Measurements from ENCODE around the gene ZNF586.

Gene ZNF586

DNA sequence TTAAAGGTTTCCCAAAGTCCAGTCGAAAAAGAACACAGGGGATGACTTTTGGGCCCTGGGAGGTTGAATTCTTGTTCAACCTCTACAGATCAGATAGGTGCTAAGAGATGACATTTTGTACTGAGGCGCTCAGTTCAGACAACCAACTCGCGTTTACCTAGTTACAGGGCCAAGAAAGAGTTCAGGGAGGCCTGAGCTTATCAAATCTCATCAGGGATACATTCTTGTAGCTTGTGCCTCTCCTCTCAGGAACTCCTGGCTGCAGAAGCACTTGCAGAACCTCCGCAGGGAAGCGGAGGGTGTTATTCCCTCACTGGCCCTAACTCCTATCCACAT lies 22.0 kb upstream of the ZNF586 start:
- Mint-ChIP-seq H3K4me1 (peaks cover 23% of the 10 kb centered on the region), H3K27ac (no peak overlapping the region), H3K36me3 (ENCODE audit: low read depth) (peaks cover 66% of the 10 kb centered on the region), H3K9me3 (peaks cover 72% of the 10 kb centered on the region), H3K27me3 (ENCODE audit: low read depth, poor library complexity) (peaks cover 10% of the 10 kb centered on the region), H3K4me3 (peak overlapping the region; percentile 95)
- TF ChIP-seq, protein P1, sequence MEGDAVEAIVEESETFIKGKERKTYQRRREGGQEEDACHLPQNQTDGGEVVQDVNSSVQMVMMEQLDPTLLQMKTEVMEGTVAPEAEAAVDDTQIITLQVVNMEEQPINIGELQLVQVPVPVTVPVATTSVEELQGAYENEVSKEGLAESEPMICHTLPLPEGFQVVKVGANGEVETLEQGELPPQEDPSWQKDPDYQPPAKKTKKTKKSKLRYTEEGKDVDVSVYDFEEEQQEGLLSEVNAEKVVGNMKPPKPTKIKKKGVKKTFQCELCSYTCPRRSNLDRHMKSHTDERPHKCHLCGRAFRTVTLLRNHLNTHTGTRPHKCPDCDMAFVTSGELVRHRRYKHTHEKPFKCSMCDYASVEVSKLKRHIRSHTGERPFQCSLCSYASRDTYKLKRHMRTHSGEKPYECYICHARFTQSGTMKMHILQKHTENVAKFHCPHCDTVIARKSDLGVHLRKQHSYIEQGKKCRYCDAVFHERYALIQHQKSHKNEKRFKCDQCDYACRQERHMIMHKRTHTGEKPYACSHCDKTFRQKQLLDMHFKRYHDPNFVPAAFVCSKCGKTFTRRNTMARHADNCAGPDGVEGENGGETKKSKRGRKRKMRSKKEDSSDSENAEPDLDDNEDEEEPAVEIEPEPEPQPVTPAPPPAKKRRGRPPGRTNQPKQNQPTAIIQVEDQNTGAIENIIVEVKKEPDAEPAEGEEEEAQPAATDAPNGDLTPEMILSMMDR (IDR thresholded peaks at IDR 0.05), result no peak
- no peak for DNase-seq

DNA sequence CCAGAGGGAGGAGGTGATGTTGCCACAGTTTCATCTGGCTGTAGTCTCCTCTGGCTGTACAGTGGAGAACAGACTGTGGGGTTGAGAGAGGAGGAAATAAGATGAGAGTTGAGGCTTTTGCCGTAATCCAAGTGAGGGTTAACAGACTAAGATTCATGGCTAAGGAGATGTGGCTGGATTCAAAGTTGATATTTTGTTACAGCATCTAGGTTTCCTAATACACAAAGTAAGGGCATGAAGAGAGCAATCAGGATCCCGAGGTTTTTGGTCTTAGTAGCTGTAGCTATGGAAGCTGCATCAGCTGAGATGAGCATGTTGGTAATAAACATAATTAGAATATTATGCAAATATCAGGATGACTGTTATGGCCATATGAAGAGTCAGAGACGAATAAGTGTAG lies 21.4 kb upstream of the ZNF586 start:
- Mint-ChIP-seq H3K4me1 (peaks cover 23% of the 10 kb centered on the region), H3K27ac (peak overlapping the region; percentile 86), H3K36me3 (ENCODE audit: low read depth) (peaks cover 71% of the 10 kb centered on the region), H3K9me3 (peaks cover 78% of the 10 kb centered on the region), H3K27me3 (ENCODE audit: low read depth, poor library complexity) (peaks cover 10% of the 10 kb centered on the region), H3K4me3 (peak overlapping the region; percentile 95)
- no peak for DNase-seq
- TF ChIP-seq, protein P1 (IDR thresholded peaks at IDR 0.05), result no peak

DNA sequence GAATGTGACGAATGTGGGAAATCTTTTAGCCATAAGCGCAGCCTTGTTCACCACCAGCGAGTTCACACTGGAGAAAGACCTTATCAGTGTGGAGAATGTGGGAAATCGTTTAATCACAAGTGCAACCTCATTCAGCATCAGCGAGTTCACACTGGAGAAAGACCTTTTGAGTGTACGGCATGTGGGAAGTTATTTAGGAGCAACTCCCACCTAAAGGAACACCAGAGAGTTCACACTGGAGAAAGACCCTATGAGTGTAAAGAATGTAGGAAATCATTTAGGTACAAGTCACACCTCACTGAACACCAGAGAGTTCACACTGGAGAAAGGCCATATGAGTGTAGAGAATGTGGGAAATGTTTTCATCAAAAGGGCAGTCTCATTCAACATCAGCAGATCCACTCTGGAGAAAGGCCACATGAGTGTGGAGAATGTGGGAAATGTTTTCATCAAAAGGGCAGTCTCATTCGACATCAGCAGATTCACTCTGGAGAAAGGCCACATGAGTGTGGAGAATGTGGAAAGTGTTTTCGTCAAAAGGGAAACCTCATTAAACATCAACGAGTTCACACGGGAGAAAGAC lies 15.3 kb upstream of the ZNF586 start:
- peaks cover 72% of the 10 kb centered on the region for H3K9me3 Mint-ChIP-seq
- no peak for DNase-seq
- no peak overlapping the region for H3K4me3 Mint-ChIP-seq
- no peaks in the 10 kb centered on the region for H3K4me1 Mint-ChIP-seq
- TF ChIP-seq, protein P1 (IDR thresholded peaks at IDR 0.05), result no peak
- H3K27ac Mint-ChIP-seq, result no peak overlapping the region
- peaks cover 11% of the 10 kb centered on the region for H3K27me3 Mint-ChIP-seq (ENCODE audit: low read depth, poor library complexity)
- peaks cover 98% of the 10 kb centered on the region for H3K36me3 Mint-ChIP-seq (ENCODE audit: low read depth)

DNA sequence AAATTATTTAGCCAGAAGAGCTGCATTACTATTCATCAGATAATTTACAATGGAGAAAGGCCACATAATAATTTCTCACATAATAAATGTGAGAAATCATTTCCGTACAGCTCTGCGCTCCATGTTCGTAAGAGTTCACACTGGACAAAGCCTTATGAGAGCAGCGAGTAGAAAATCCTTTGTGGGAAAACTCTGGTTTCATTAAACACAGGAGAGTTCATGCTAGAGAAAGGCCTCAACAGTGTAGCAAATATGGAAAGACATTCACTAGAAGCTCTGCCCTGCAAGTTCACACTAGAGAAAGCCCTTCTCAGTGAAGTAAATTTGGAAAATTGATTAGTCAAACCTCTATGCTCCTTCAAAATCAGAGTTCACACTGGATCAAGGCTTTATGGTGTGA lies 14.4 kb upstream of the ZNF586 start:
- Mint-ChIP-seq H3K9me3 (peaks cover 63% of the 10 kb centered on the region), H3K36me3 (ENCODE audit: low read depth) (peaks cover 98% of the 10 kb centered on the region), H3K27ac (no peak overlapping the region)

DNA sequence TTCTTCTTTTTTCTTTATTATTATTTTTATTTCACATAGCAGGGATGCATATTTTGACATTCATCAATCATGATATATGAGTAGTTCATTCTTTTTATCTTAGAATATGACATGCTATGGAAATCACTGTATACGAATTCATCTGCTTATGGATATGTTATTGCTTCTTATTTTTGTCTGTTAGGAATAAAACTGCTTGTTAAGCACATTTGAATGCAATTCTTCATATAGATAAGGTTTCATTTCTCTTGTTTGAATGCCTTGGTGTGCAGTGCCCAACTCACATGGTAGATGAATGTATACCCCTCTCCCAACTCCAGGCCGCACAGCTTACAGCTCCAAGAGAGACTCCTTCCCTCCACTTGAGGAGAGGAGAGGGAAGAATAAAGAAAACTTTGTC lies 11.5 kb upstream of the ZNF586 start:
- no peak overlapping the region for H3K27ac Mint-ChIP-seq
- H3K4me3 Mint-ChIP-seq, result no peak overlapping the region
- TF ChIP-seq, protein P1 (IDR thresholded peaks at IDR 0.05), result no peak
- H3K9me3 Mint-ChIP-seq, result peaks cover 35% of the 10 kb centered on the region
- no peak for DNase-seq
- H3K27me3 Mint-ChIP-seq (ENCODE audit: low read depth, poor library complexity), result peaks cover 3% of the 10 kb centered on the region
- H3K36me3 Mint-ChIP-seq (ENCODE audit: low read depth), result peaks cover 98% of the 10 kb centered on the region
- no peaks in the 10 kb centered on the region for H3K4me1 Mint-ChIP-seq

More for the DNA sequence above, 14.4 kb upstream of the ZNF586 start:
- DNase-seq, result no peak
- H3K27me3 Mint-ChIP-seq (ENCODE audit: low read depth, poor library complexity), result peaks cover 11% of the 10 kb centered on the region
- no peak overlapping the region for H3K4me3 Mint-ChIP-seq
- no peaks in the 10 kb centered on the region for H3K4me1 Mint-ChIP-seq
- TF ChIP-seq, protein P1 (IDR thresholded peaks at IDR 0.05), result no peak

DNA sequence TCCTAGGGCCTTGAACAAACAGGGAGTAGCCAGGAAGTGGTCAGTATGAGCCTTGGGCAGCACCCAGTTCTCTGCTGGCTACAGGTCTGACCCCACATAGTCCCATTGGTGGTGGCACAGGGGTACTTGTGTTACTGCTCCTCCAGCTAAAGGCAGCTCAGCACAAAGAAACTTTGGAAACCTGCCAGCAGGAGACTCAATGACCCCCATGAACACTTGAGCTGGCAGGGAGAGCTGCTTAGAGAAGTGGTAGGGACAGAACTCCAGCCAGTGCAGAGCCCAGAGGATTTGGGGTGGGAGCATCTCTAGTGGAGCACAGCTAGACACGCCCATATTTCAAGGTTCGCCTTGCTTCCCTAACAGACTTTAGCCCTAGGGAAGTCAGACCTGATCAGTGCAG lies 10.4 kb upstream of the ZNF586 start:
- H3K4me1 Mint-ChIP-seq, result no peaks in the 10 kb centered on the region
- no peak overlapping the region for H3K4me3 Mint-ChIP-seq
- no peak overlapping the region for H3K27ac Mint-ChIP-seq
- TF ChIP-seq, protein P1 (IDR thresholded peaks at IDR 0.05), result no peak
- H3K27me3 Mint-ChIP-seq (ENCODE audit: low read depth, poor library complexity), result peaks cover 3% of the 10 kb centered on the region
- H3K36me3 Mint-ChIP-seq (ENCODE audit: low read depth), result peaks cover 98% of the 10 kb centered on the region
- peaks cover 27% of the 10 kb centered on the region for H3K9me3 Mint-ChIP-seq
- DNase-seq, result no peak
